ENCODE results near the gene SLC22A1. TPM values are rescaled to one million over a fixed set of nuclear protein-coding genes. Genes with fewer than 3 reads are reported as not detected.

SLC22A1 gene
- total and polyA plus RNA-seq, 2 of the 13 experiments (the other 11 are each of a cell fraction or from before 2014, with no cell fraction given): 0.80 to 0.87 TPM

DNA sequence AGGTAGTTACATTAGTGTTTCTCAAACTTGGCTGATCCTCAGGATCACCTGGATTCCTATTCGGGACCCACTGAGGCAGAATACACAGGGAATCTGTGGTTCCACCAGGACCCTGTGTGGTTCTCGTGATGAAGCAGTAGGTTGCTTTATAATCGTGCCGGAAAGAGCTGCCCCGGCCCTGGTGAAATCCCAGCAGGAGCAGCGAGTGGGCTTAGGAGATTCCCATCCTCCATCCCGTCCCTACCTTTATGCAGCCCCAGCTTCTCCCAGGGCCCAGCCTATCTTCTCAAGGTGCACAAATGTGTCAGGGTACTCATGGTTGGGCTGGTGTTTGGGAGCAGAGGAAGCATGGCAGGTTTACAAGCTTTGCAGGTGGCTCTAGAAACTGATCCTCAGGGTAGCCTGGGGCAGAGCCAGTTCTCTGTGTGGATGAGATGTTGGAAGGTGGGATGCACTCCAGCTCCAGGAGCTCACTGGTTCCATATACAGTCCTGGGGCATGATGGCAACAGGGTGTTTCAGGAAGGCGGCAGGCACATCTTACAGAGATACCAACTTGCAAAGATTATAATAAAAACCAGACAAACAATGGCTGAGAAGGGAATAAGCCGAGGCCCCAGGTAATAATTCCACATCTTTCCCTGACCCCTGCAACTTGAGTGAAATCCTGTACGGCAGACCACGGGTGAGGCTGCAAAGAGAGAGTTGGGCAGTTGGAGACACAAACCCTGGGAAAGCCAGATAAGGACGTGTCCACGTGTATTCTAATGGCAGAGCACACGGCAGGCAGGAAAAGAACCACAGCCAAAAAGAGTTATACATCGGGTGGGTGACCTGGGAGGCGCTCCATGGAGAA lies 5.9 kb downstream of the SLC22A1 start (continued):
- TF ChIP-seq FOXJ3 (CRISPR knock-in tag; IDR thresholded peaks at IDR 0.05; ENCODE audit: borderline replicate concordance) (0 out of 2 replicates have a peak, but pooled peaks have one; percentile 35), ZNF251 (CRISPR knock-in tag; IDR thresholded peaks at IDR 0.05) (no peak), NCOR1 (IDR thresholded peaks at IDR 0.05; ENCODE audit: borderline replicate concordance, low read length) (no peak), SALL1 (CRISPR knock-in tag; IDR thresholded peaks at IDR 0.05) (0 out of 2 replicates have a peak, but pooled peaks have one; percentile 10), ZFX (CRISPR knock-in tag; IDR thresholded peaks at IDR 0.05; ENCODE audit: low read depth) (peak; percentile 23; the same call in 1 of the 2 replicates)
- TF ChIP-seq, protein P1, sequence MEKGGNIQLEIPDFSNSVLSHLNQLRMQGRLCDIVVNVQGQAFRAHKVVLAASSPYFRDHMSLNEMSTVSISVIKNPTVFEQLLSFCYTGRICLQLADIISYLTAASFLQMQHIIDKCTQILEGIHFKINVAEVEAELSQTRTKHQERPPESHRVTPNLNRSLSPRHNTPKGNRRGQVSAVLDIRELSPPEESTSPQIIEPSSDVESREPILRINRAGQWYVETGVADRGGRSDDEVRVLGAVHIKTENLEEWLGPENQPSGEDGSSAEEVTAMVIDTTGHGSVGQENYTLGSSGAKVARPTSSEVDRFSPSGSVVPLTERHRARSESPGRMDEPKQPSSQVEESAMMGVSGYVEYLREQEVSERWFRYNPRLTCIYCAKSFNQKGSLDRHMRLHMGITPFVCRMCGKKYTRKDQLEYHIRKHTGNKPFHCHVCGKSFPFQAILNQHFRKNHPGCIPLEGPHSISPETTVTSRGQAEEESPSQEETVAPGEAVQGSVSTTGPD (CRISPR knock-in tag; IDR thresholded peaks at IDR 0.05): no peak

DNA sequence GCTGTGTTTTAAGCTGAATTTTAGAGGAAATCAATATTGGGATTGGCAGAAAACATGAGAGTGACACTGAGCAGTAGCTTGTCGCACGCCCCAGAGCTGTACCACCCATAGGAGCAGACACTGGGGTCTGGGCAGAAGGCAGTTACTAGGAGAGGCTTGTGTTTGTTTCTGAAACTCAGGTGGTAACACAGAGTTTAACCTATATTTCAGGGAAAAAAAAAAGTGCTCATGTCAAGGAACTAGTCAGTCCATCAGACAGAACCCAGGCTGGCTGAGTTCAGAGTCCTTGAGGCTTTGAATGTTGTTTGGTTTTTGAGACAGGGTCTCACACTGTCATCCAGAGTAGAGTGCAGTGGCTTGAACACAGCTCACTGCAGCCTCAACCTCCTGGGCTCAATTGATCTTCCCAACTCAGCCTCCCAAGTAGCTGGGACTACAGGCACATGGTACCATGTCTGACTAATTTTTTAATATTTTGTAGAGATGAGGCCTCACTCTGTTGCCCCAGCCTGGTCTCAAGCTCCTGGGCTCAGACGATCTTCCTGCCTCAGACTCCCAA lies 6.6 kb downstream of the SLC22A1 start:
- no peak overlapping the region for H2AFZ ChIP-seq (ENCODE audit: low read length)
- ChIA-PET CTCF (ENCODE audit: low intra/inter-chr PET ratio, low total read pairs) (no interaction called here), POLR2A (no interaction called here)
- H3K4me2 ChIP-seq (ENCODE audit: low read depth, low read length): peak overlapping the region; percentile 10; the same call in 1 of the 2 replicates
- peak overlapping the region; percentile 44 for H3K27ac ChIP-seq (ENCODE audit: extremely low read length, insufficient read depth, low read length)
- no TSS peak for BruUV-seq (replicated peaks)
- in situ Hi-C loops (cut with HindIII; ENCODE audit: extremely low pct_ligation_motif_present, low pct_unique_long_range_greater_than_20kb) (no loop called here), intact Hi-C loops (cut with micrococcal nuclease; ENCODE audit: unreplicated experiment) (no loop called here)
- 89% methylated on average over 3 of the region's 3 CpGs for WGBS (ENCODE audit: low lambda C conversion rate)
- no peak overlapping the region for H3K4me3 ChIP-seq (replicated peaks in 1 of 3; ENCODE audit: insufficient read depth in 1 of 3, low read depth in 2 of 3, low read length in 3 of 3)
- no peaks in the 10 kb centered on the region for H4K20me1 ChIP-seq (ENCODE audit: insufficient read depth, low read length)
- no peak overlapping the region for H3K9ac ChIP-seq (ENCODE audit: insufficient read depth, low read depth, low read length)
- DNase-seq (ENCODE audit: low spot score) (no peak), FAIRE-seq (peak; percentile 80), ATAC-seq (peak; percentile 67)
- peaks cover 58% of the 10 kb centered on the region for H3K4me1 ChIP-seq (ENCODE audit: insufficient read depth, low read length)
- H3K9me3 ChIP-seq (ENCODE audit: low read length): no peaks in the 10 kb centered on the region
- H3K27me3 ChIP-seq (ENCODE audit: control insufficient read depth in 1 of 2, insufficient read depth in 2 of 2, low read length in 2 of 2): no peaks in the 10 kb centered on the region
- H3K36me3 ChIP-seq (replicated peaks in 1 of 2; ENCODE audit: control insufficient read depth in 1 of 2, insufficient read depth in 2 of 2, low read length in 2 of 2): no peaks in the 10 kb centered on the region
- H3K79me2 ChIP-seq (ENCODE audit: insufficient read depth, low read length): no peaks in the 10 kb centered on the region
- TF ChIP-seq LCORL (IDR thresholded peaks at IDR 0.05) (no peak), LCORL (CRISPR knock-in tag; IDR thresholded peaks at IDR 0.05) (no peak), ETV5 (CRISPR knock-in tag; IDR thresholded peaks at IDR 0.05; ENCODE audit: borderline replicate concordance) (no peak), THYN1 (CRISPR knock-in tag; IDR thresholded peaks at IDR 0.05; ENCODE audit: borderline replicate concordance, low read depth) (no peak), ZNF331 (CRISPR knock-in tag; IDR thresholded peaks at IDR 0.05) (peak; percentile 45; the same call in 1 of the 2 replicates), XBP1 (CRISPR knock-in tag; IDR thresholded peaks at IDR 0.05) (no peak), SP2 (CRISPR knock-in tag; IDR thresholded peaks at IDR 0.05) (no peak), ZNF562 (CRISPR knock-in tag; IDR thresholded peaks at IDR 0.05; ENCODE audit: borderline replicate concordance) (no peak), ZNF816 (CRISPR knock-in tag; IDR thresholded peaks at IDR 0.05; ENCODE audit: borderline replicate concordance) (no peak), MEIS2 (CRISPR knock-in tag; IDR thresholded peaks at IDR 0.05) (no peak), AKAP8 (CRISPR knock-in tag; IDR thresholded peaks at IDR 0.05) (no peak), SIX1 (CRISPR knock-in tag; IDR thresholded peaks at IDR 0.05; ENCODE audit: borderline replicate concordance) (no peak), FOXP1 (IDR thresholded peaks at IDR 0.05) (no peak), FOXP1 (CRISPR knock-in tag; IDR thresholded peaks at IDR 0.05) (no peak), NONO (IDR thresholded peaks at IDR 0.05) (no peak), NONO (CRISPR knock-in tag; conservative IDR thresholded peaks at IDR 0.05) (peak; percentile 22; the same call in 1 of the 2 replicates)
- TF ChIP-seq, protein P2, sequence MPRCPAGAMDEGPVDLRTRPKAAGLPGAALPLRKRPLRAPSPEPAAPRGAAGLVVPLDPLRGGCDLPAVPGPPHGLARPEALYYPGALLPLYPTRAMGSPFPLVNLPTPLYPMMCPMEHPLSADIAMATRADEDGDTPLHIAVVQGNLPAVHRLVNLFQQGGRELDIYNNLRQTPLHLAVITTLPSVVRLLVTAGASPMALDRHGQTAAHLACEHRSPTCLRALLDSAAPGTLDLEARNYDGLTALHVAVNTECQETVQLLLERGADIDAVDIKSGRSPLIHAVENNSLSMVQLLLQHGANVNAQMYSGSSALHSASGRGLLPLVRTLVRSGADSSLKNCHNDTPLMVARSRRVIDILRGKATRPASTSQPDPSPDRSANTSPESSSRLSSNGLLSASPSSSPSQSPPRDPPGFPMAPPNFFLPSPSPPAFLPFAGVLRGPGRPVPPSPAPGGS (CRISPR knock-in tag; IDR thresholded peaks at IDR 0.05): 0 out of 2 replicates have a peak, but pooled peaks have one; percentile 51

Data from HepG2 (cell line).